Right lobe of liver (tissue), 4 donors: ENCODE measurements around the gene TRAPPC2.

Source experiments
- POLR2A ChIP-seq: fragments of 450-650 bp; IDR thresholded peaks from one replicate; pipeline ENCODE4 v1.6.1; 2017; ENCODE audit warnings: antibody characterized with exemption, mild to moderate bottlenecking
- TF ChIP-seq, protein P1 (sequence below), 4 donors: fragments of 200-600 bp in 3 of 4; fragments of 450-650 bp in 1 of 4; IDR thresholded peaks; one replicate each; pipeline versions ENCODE4 v1.5.1 to v1.8.0; 2016 to 2022; ENCODE audit warnings: antibody characterized with exemption in 4 of 4, mild to moderate bottlenecking in 2 of 4
- donor health status: DM: no; HTN: no; CAD: no.
- donor health status: DM: no; HTN: no; CAD: no.
- donor health status: DM: no; HTN: yes; CAD: no.

- TF ChIP-seq, protein P1, sequence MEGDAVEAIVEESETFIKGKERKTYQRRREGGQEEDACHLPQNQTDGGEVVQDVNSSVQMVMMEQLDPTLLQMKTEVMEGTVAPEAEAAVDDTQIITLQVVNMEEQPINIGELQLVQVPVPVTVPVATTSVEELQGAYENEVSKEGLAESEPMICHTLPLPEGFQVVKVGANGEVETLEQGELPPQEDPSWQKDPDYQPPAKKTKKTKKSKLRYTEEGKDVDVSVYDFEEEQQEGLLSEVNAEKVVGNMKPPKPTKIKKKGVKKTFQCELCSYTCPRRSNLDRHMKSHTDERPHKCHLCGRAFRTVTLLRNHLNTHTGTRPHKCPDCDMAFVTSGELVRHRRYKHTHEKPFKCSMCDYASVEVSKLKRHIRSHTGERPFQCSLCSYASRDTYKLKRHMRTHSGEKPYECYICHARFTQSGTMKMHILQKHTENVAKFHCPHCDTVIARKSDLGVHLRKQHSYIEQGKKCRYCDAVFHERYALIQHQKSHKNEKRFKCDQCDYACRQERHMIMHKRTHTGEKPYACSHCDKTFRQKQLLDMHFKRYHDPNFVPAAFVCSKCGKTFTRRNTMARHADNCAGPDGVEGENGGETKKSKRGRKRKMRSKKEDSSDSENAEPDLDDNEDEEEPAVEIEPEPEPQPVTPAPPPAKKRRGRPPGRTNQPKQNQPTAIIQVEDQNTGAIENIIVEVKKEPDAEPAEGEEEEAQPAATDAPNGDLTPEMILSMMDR (IDR thresholded peaks at IDR 0.05) = no peak
- TF ChIP-seq POLR2A = no peak
Measured at GRCh38 chrX:13670197-13670596, 64.2 kb downstream of the TRAPPC2 start.
